ENCODE data around the gene PPFIBP1. TPM values are rescaled to one million over a fixed set of nuclear protein-coding genes. Genes with fewer than 3 reads are reported as not detected.
"Not testable (repeated sequence)": the region's sequence is repeated elsewhere in the genome, so short reads cannot be mapped to it uniquely, and the experiment has no call there.

PPFIBP1 gene
- total RNA-seq, 3 donors from 2014 or later (not counting 1 experiment from before 2014, with no cell fraction given), result 0.73 to 1.6 (median 1.4) TPM

DNA sequence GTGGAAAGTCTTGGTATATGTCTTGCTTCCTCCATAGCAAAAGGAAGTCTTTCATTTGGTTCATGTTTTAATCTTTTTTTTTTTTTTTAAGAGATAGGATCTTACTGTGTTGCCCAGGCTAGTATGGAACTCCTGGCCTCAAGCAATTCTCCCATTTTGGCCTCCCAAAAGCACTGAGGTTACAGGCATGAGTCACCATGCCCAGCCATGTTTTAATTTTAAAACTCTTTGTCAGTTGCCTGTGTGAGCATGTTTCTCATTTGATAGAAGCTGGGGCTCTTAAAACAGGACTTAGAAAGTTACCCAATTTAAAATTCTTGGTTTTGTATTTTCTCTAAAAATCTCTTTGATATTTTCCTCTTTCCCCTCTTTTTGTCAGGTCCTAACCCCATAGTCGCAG, 127.2 kb downstream of the PPFIBP1 start:
- Histone ChIP-seq H3K4me3 (ENCODE audit: low read length) (no peak overlapping the region), H3K27me3 (ENCODE audit: control insufficient read depth, insufficient read depth, low read length) (no peaks in the 10 kb centered on the region), H3K4me1 (ENCODE audit: control insufficient read depth, insufficient read depth, low read length) (no peaks in the 10 kb centered on the region), H3K9me3 (ENCODE audit: control insufficient read depth, insufficient read depth, low read length) (no peaks in the 10 kb centered on the region), H3K27ac (ENCODE audit: low read length) (no peak overlapping the region), H3K36me3 (ENCODE audit: control insufficient read depth, insufficient read depth, low read length) (no peaks in the 10 kb centered on the region)
- 91% methylated on average over 1 of the region's 1 CpG for WGBS (ENCODE audit: insufficient coverage)
- Mint-ChIP-seq H3K27me3 (ENCODE audit: low read depth in 2 of 2) (peaks cover 0 to 7% of the 10 kb centered on the region in 2 donors), H3K36me3 (no peaks in the 10 kb centered on the region), H3K27ac (no peak overlapping the region), H3K4me3 (no peak overlapping the region), H3K9me3 (no peaks in the 10 kb centered on the region), H3K4me1 (peaks cover 0 to 5% of the 10 kb centered on the region in 2 donors)
- no peak for ATAC-seq
- TF ChIP-seq, protein P1, sequence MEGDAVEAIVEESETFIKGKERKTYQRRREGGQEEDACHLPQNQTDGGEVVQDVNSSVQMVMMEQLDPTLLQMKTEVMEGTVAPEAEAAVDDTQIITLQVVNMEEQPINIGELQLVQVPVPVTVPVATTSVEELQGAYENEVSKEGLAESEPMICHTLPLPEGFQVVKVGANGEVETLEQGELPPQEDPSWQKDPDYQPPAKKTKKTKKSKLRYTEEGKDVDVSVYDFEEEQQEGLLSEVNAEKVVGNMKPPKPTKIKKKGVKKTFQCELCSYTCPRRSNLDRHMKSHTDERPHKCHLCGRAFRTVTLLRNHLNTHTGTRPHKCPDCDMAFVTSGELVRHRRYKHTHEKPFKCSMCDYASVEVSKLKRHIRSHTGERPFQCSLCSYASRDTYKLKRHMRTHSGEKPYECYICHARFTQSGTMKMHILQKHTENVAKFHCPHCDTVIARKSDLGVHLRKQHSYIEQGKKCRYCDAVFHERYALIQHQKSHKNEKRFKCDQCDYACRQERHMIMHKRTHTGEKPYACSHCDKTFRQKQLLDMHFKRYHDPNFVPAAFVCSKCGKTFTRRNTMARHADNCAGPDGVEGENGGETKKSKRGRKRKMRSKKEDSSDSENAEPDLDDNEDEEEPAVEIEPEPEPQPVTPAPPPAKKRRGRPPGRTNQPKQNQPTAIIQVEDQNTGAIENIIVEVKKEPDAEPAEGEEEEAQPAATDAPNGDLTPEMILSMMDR (IDR thresholded peaks at IDR 0.05), result no peak
- DNase-seq, result no peak
- intact Hi-C loops (cut with micrococcal nuclease), result no loop called here

DNA sequence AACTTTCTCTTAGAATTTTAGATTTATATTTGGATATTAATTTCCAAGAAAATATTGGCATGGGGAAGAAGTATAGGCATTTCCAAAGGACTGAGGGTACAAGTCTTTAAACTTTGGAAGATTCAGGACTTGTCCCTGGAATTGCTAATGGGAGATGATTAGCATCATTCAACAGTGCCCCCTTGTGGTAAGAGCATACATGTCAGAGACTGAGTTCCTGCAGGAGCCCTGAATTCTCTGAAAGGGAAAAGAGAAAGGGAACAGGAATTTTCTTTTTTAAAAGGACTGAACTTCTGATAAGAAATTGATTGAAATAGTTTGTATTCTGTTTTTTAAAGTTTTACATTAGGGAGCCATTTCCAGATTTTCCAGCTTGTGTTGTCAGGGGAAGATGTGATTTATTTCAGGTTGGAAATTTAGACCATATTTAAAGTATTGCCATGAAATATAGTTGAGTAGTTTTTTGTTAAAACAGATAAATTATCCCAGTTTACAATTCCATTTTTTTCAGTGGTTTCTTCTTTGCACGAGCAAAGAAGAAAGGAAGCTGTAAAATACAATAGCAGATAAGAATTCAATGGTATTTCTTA, 128.3 kb downstream of the PPFIBP1 start:
- no CpG with 5 or more reads among the region's 1 CpG for WGBS (ENCODE audit: insufficient coverage)
- Histone ChIP-seq H3K27ac (ENCODE audit: low read length) (no peak overlapping the region), H3K4me3 (ENCODE audit: low read length) (no peak overlapping the region), H3K4me1 (ENCODE audit: control insufficient read depth, insufficient read depth, low read length) (no peaks in the 10 kb centered on the region), H3K27me3 (ENCODE audit: control insufficient read depth, insufficient read depth, low read length) (no peaks in the 10 kb centered on the region), H3K36me3 (ENCODE audit: control insufficient read depth, insufficient read depth, low read length) (no peaks in the 10 kb centered on the region), H3K9me3 (ENCODE audit: control insufficient read depth, insufficient read depth, low read length) (no peaks in the 10 kb centered on the region)
- Mint-ChIP-seq H3K4me1 (peaks cover 0 to 5% of the 10 kb centered on the region in 2 donors), H3K27ac (no peak overlapping the region), H3K36me3 (no peaks in the 10 kb centered on the region), H3K27me3 (ENCODE audit: low read depth in 2 of 2) (peaks cover 0 to 7% of the 10 kb centered on the region in 2 donors), H3K9me3 (no peaks in the 10 kb centered on the region), H3K4me3 (no peak overlapping the region)
- ATAC-seq, result peak in 1 of 3 donors; percentile 48
- intact Hi-C loops (cut with micrococcal nuclease), result loop anchor here (2.0 kb wide), 1 partner anchor 217 kb away; no protein-coding TSS in a partner anchor
- peak in 1 of 2 donors; percentile 73 for DNase-seq
- TF ChIP-seq, protein P1 (IDR thresholded peaks at IDR 0.05), result peak; percentile 82

DNA sequence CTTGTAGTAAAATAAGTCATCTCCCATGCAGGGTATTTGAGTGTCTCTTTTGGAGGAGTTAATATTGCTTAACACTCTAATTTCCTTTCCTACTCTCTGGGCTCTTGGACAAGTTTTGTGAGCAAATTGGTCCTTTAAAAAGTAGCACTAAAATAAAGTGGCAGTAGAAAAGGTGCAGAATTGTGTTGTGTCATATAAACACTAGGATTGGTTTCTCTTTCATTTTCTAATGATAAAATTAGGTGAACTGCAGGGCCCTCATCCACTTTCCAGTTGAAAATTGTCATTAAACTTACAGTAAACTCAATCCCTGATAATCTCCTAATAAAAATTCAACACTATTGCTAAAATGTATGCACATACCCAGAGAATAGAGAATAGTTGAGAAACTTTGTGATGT, 129.7 kb downstream of the PPFIBP1 start:
- DNase-seq (no peak), ATAC-seq (no peak)
- no peaks in the 10 kb centered on the region for H3K36me3 Mint-ChIP-seq
- TF ChIP-seq, protein P1 (IDR thresholded peaks at IDR 0.05), result no peak
- H3K27me3 ChIP-seq (ENCODE audit: control insufficient read depth, insufficient read depth, low read length), result no peaks in the 10 kb centered on the region
- H3K36me3 ChIP-seq (ENCODE audit: control insufficient read depth, insufficient read depth, low read length), result no peaks in the 10 kb centered on the region
- no peak overlapping the region for H3K27ac ChIP-seq (ENCODE audit: low read length)
- intact Hi-C loops (cut with micrococcal nuclease), result loop anchor here (2.0 kb wide), 1 partner anchor 219 kb away; no protein-coding TSS in a partner anchor
- H3K4me3 Mint-ChIP-seq, result no peak overlapping the region
- H3K9me3 ChIP-seq (ENCODE audit: control insufficient read depth, insufficient read depth, low read length), result no peaks in the 10 kb centered on the region
- no peak overlapping the region for H3K4me3 ChIP-seq (ENCODE audit: low read length)
- H3K27ac Mint-ChIP-seq, result no peak overlapping the region
- H3K4me1 Mint-ChIP-seq, result peaks cover 0 to 5% of the 10 kb centered on the region in 2 donors
- H3K4me1 ChIP-seq (ENCODE audit: control insufficient read depth, insufficient read depth, low read length), result no peaks in the 10 kb centered on the region
- no peaks in the 10 kb centered on the region for H3K9me3 Mint-ChIP-seq
- H3K27me3 Mint-ChIP-seq (ENCODE audit: low read depth in 2 of 2), result peaks cover 0 to 7% of the 10 kb centered on the region in 2 donors

DNA sequence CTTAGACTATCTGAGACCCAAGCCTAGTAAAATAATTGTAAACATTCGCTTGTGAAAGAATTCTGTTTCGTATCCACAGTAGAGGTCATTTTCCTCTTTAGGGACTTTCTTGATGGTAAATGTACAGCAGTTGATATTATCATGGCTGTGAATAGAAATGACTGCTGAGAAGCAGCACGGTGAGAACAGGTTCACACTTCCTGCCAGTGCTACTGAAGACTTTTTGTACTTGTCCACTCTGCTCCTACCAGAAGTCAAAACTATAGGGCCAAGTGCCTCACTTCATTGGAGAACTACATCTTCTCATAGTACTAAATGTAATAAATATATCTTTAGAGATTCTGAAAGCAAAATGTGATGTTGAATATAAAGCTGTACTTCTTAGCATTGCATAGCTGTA, 131.5 kb downstream of the PPFIBP1 start:
- ATAC-seq; H3K9me3 Mint-ChIP-seq; H3K9me3 ChIP-seq (ENCODE audit: control insufficient read depth, insufficient read depth, low read length); H3K27ac ChIP-seq (ENCODE audit: low read length); H3K4me1 ChIP-seq (ENCODE audit: control insufficient read depth, insufficient read depth, low read length); H3K27me3 Mint-ChIP-seq (ENCODE audit: low read depth in 2 of 2); intact Hi-C loops (cut with micrococcal nuclease); DNase-seq; H3K36me3 Mint-ChIP-seq; H3K4me1 Mint-ChIP-seq; H3K4me3 Mint-ChIP-seq; H3K36me3 ChIP-seq (ENCODE audit: control insufficient read depth, insufficient read depth, low read length); H3K4me3 ChIP-seq (ENCODE audit: low read length); H3K27ac Mint-ChIP-seq; H3K27me3 ChIP-seq (ENCODE audit: control insufficient read depth, insufficient read depth, low read length): not testable (repeated sequence)
- WGBS (ENCODE audit: insufficient coverage), result no CpG with 5 or more reads among the region's 3 CpGs

Data from natural killer cell (primary cell).